ENCODE measurements around the gene CACNA1C.

The CACNA1C gene

DNA sequence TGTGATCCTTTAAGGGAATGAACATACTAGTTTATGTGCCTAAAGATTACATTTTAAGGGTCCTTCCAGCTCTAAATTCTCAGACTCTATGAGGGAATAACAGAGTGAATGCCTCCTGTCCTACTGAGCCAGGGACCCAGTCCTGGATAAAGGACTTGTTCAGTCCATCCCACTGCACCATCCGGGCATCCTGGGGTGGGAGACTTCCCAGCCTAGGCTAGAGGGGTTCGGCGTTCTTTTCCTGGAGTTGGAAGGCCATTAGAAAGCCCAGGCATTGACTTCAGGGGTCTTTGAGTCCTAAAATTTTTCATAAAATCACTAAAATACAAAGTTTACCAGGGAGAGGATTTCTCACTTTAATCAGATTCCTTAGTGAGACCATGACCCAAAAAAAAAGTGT is 614.1 kb downstream of the CACNA1C start:
- ChIA-PET CTCF (interaction anchor here (0.6 kb wide), 1 partner anchor 49 kb away, joined by 3 read pairs; no protein-coding TSS in a partner anchor), POLR2A (ENCODE audit: low non-redundant PET) (no interaction called here)
- no peak overlapping the region for H3K27ac ChIP-seq
- DNase-seq (ENCODE audit: low spot score) = no peak
- TF ChIP-seq CTCF (conservative IDR thresholded peaks at IDR 0.05; ENCODE audit: low read depth) = no peak

DNA sequence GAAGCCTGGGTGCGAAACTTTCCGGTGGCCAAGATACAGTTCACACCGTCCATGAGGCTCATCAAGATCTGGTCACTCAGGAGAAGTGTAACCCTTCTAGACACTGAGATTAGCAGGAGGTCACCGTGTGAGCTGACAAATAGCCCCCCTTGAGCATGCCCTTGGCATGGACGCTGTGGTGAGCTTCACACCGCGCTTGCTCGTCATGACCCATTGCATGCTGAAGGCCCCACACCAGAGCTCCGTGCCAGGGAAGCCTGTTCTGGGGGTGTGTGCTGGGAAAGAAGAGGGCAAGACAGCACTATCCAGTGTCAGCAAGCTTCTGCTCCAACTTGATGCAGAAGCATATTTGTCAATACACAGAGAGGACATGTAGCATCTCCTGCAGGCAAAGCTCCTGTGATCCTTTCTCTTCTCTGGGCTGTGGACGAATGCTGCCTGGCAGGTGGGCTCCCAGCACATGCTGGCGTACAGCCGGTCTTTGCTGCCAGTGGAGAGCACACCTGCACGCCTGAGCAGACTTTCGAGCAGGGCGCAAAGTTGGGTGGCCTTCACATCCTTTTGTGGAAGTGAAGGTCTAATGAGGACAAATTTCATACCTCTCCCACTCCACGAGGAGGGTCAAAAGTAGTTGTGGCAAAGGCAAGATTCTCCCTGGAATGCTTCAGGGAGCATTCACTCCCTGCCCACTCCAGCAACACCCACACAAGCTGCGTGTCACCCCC is 615.1 kb downstream of the CACNA1C start:
- ChIA-PET POLR2A (ENCODE audit: low non-redundant PET) (no interaction called here), CTCF (interaction anchor here (0.6 kb wide), 1 partner anchor 48 kb away, joined by 3 read pairs; no protein-coding TSS in a partner anchor)
- no peak for TF ChIP-seq CTCF (conservative IDR thresholded peaks at IDR 0.05; ENCODE audit: low read depth)

DNA sequence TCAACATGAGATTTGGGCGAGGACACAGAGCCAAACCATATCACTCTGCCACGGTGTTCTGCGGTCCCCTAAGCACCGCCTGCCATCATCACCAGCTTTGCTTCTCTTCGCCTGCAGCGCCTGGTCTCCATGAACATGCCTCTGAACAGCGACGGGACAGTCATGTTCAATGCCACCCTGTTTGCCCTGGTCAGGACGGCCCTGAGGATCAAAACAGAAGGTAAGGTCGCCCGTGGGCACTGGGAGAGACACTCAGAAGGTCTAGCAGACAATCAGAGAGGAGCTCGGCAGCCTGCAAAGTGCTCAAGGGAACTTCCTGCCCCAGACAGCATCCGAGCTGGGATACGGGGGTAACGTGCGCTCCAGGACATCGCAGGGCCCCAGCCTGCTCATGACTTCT is 616.0 kb downstream of the CACNA1C start:
- H3K27ac ChIP-seq = no peak overlapping the region
- TF ChIP-seq CTCF (conservative IDR thresholded peaks at IDR 0.05; ENCODE audit: low read depth) = no peak
- DNase-seq (ENCODE audit: low spot score) = no peak
- ChIA-PET CTCF (no interaction called here), POLR2A (ENCODE audit: low non-redundant PET) (no interaction called here)

More for the DNA sequence above, 615.1 kb downstream of the CACNA1C start:
- DNase-seq (ENCODE audit: low spot score) = no peak
- no peak overlapping the region for H3K27ac ChIP-seq

GRCh38 chr12:2669560-2669959 is 616.8 kb downstream of the CACNA1C start:
- no peak for TF ChIP-seq CTCF (conservative IDR thresholded peaks at IDR 0.05; ENCODE audit: low read depth)
- ChIA-PET POLR2A (ENCODE audit: low non-redundant PET) (no interaction called here), CTCF (no interaction called here)
- H3K27ac ChIP-seq = no peak overlapping the region
- no peak for DNase-seq (ENCODE audit: low spot score)

DNA sequence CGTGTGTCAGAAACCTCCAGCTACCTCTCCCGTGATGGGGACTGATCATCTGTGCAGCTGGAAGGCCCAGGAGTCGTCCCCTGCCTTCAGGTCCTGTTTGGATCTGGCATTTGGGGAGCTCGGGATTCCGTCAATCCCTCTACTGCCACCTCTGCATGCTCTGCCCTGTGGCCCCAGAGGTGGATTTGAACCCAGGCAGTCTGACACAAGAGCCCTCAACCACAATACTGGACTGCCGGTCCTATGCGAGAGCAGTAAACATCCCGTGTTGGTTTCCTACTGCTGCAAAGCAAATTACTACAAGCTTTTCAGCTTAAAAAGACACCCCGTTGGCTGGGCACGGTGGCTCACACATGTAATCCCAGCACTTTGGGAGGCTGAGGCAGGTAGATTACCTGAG is 620.1 kb downstream of the CACNA1C start:
- no peak for TF ChIP-seq CTCF (conservative IDR thresholded peaks at IDR 0.05; ENCODE audit: low read depth)
- H3K27ac ChIP-seq = no peak overlapping the region
- DNase-seq (ENCODE audit: low spot score) = no peak
- POLR2A ChIA-PET (ENCODE audit: low non-redundant PET) = no interaction called here
- CTCF ChIA-PET = interaction anchor here (0.6 to 0.8 kb wide), 2 partner anchors 10 to 278 kb away, joined by 3 read pairs; no protein-coding TSS in a partner anchor

- ChIA-PET POLR2A (ENCODE audit: low non-redundant PET) (interaction anchor here (0.6 kb wide), 1 partner anchor 162 kb away, joined by 8 read pairs; no protein-coding TSS in a partner anchor), CTCF (interaction anchor here (0.8 kb wide), 1 partner anchor 9 kb away, joined by 3 read pairs; no protein-coding TSS in a partner anchor)
- no peak overlapping the region for H3K27ac ChIP-seq
- no peak for DNase-seq (ENCODE audit: low spot score)
- TF ChIP-seq CTCF (conservative IDR thresholded peaks at IDR 0.05; ENCODE audit: low read depth) = no peak
These were observed 621.4 kb downstream of the CACNA1C start for GRCh38 chr12:2673966-2674810.

Measured in RWPE1 (cell line).